ENCODE measurements around the gene ZMAT5. TPM values are rescaled to one million over a fixed set of nuclear protein-coding genes. Genes with fewer than 3 reads are reported as not detected.
A peak's percentile ranks its signal among the peaks of the same experiment; 100 is the strongest.

ZMAT5 gene
- total and polyA plus RNA-seq, 8 donors: 8.3 to 20.7 (median 11.3) TPM

GRCh38 chr22:29813563-29813962 lies 46.8 kb upstream of the ZMAT5 start:
- intact Hi-C loops (cut with DNase I): no loop called here
- TF ChIP-seq CTCF (IDR thresholded peaks at IDR 0.05): no peak
- H3K4me1 ChIP-seq: no peaks in the 10 kb centered on the region
- WGBS, 2 donors: 73 to 77% methylated on average over 3 of the region's 3 CpGs
- H3K36me3 ChIP-seq: peaks cover 0 to 38% (median 11%) of the 10 kb centered on the region in 3 donors
- H3K4me3 ChIP-seq: no peak overlapping the region
- H3K27ac ChIP-seq: no peak overlapping the region
- peak in 1 of 4 donors; percentile 20 for ATAC-seq
- H3K27me3 ChIP-seq: no peaks in the 10 kb centered on the region
- no peak for DNase-seq
- no peaks in the 10 kb centered on the region for H3K9me3 ChIP-seq
- no peak for FAIRE-seq

GRCh38 chr22:29813126-29813525 lies 46.3 kb upstream of the ZMAT5 start:
- H3K36me3 ChIP-seq: peaks cover 0 to 42% (median 11%) of the 10 kb centered on the region in 3 donors
- H3K27me3 ChIP-seq: no peaks in the 10 kb centered on the region
- DNase-seq: no peak
- intact Hi-C loops (cut with DNase I): no loop called here
- no peak overlapping the region for H3K4me3 ChIP-seq
- no peaks in the 10 kb centered on the region for H3K9me3 ChIP-seq
- no peaks in the 10 kb centered on the region for H3K4me1 ChIP-seq
- no peak for ATAC-seq
- FAIRE-seq: no peak
- 70 to 71% methylated on average over 8 of the region's 8 CpGs for WGBS, 2 donors
- no peak overlapping the region for H3K27ac ChIP-seq
- TF ChIP-seq CTCF (IDR thresholded peaks at IDR 0.05): no peak

- TF ChIP-seq CTCF (IDR thresholded peaks at IDR 0.05): no peak
- H3K4me3 ChIP-seq: no peak overlapping the region
- ATAC-seq (peak in 1 of 4 donors; percentile 61), DNase-seq (no peak), FAIRE-seq (no peak)
- no peak overlapping the region for H3K27ac ChIP-seq
- H3K4me1 ChIP-seq: no peaks in the 10 kb centered on the region
- H3K9me3 ChIP-seq: no peaks in the 10 kb centered on the region
- intact Hi-C loops (cut with DNase I): no loop called here
- WGBS, 2 donors: 61 to 63% methylated on average over 2 of the region's 2 CpGs
- no peaks in the 10 kb centered on the region for H3K27me3 ChIP-seq
- peaks cover 0 to 51% (median 19%) of the 10 kb centered on the region in 3 donors for H3K36me3 ChIP-seq
Measured at GRCh38 chr22:29811377-29811776, 44.6 kb upstream of the ZMAT5 start.

- Histone ChIP-seq H3K9me3 (no peaks in the 10 kb centered on the region), H3K27me3 (no peaks in the 10 kb centered on the region), H3K4me1 (no peaks in the 10 kb centered on the region), H3K4me3 (no peak overlapping the region), H3K36me3 (peaks cover 0 to 63% (median 24%) of the 10 kb centered on the region in 3 donors), H3K27ac (no peak overlapping the region)
- DNase-seq (no peak), ATAC-seq (no peak), FAIRE-seq (no peak)
- WGBS, 2 donors: 67 to 71% methylated on average over 2 of the region's 2 CpGs
- no peak for TF ChIP-seq CTCF (IDR thresholded peaks at IDR 0.05)
- intact Hi-C loops (cut with DNase I): no loop called here
Measured at GRCh38 chr22:29810216-29810615, 43.4 kb upstream of the ZMAT5 start.

- H3K9me3 ChIP-seq: no peaks in the 10 kb centered on the region
- FAIRE-seq (no peak), DNase-seq (no peak), ATAC-seq (no peak)
- intact Hi-C loops (cut with DNase I): no loop called here
- peaks cover 0 to 55% (median 13%) of the 10 kb centered on the region in 3 donors for H3K36me3 ChIP-seq
- no peak for TF ChIP-seq CTCF (IDR thresholded peaks at IDR 0.05)
- H3K4me1 ChIP-seq: no peaks in the 10 kb centered on the region
- no peaks in the 10 kb centered on the region for H3K27me3 ChIP-seq
- H3K27ac ChIP-seq: no peak overlapping the region
- 83 to 90% methylated on average over 6 of the region's 6 CpGs for WGBS, 2 donors
- no peak overlapping the region for H3K4me3 ChIP-seq
Measured at GRCh38 chr22:29806196-29806595, 39.4 kb upstream of the ZMAT5 start.
